Measurements from ENCODE around the gene KMT2B. TPM values are rescaled to one million over a fixed set of nuclear protein-coding genes. Genes with fewer than 3 reads are reported as not detected.

KMT2B gene
- total and polyA plus RNA-seq, 9 of the 15 experiments (the other 6 are each of a cell fraction or from before 2014, with no cell fraction given), result 0.63 to 43.9 (median 8.1) TPM

DNA sequence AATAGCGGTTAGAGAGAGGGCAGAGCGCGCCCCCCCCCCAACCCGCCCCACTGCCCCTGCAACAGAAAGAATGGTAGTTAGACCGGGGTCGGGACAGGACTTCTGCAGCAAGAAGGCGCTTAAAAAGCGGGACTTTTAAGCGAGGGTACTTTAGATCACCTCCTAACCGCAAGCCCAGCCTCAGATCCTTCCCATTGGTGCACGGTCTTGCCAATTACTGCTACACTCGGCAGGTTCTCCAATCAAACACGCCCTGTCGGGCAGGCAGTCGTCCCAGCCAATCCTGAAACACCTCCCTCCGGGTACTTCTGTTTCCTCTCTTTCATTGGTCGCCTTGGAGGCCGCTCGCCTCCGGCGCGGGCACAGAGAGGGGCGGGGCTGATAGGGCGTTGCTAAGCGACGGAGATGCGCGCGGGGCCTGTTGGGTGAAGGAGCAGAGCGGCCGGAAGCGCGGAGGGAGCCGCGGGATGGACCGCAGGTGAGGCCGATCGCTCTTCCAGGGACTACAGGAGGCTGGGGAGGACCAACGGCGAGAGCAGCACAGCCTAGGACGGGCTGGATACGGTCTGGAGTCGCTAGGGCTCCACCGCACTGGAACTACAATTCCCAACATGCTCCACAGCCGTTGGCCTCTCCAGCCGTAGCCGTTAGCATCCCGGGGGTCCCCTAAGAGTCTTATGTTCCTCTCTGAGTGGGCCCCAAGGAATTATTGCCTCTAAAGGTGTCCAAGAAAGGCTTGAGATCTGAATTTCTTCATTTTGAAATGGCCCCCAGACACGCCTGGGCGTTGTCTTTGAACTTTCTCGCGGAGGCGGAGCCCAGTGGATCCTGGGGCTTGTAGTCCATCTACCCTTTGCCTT, 40.2 kb downstream of the KMT2B start, which contains the start of gene PROSER3 (continued):
- TF ChIP-seq ETV6 (IDR thresholded peaks at IDR 0.05; ENCODE audit: borderline replicate concordance in 1 of 2, low read depth in 2 of 2, low read length in 1 of 2), result 0 out of 4 replicates have a peak, but pooled peaks of 1 of the 2 experiments have one; percentile 15
- no peak for TF ChIP-seq ETV6 (CRISPR knock-in tag; IDR thresholded peaks at IDR 0.05; ENCODE audit: borderline replicate concordance)
- peak; percentile 91 for TF ChIP-seq NR2C1 (IDR thresholded peaks at IDR 0.05)
- peak; percentile 93 for TF ChIP-seq NR2C1 (tag; IDR thresholded peaks at IDR 0.05)

DNA sequence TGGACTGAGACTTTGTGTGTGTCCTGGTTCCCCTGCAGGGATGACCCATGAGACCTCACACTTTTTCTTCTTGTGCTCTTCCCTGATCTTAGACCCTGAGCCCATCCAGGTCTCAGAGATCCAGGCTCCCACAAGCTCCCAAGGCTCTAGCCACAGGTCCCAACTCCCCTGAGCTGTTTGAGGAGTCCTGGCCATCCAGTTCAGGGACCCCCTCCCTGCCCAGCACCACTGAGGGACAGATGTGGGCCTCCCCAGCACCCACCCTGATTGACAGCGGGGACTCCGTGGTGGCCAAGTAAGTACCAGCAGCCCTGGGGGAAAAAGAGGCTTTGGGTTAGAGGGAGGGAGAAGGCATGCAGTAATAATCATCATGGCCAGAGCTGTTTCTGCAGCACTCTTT, 41.9 kb downstream of the KMT2B start:
- 81% methylated on average over 2 of the region's 2 CpGs for WGBS (ENCODE audit: insufficient coverage, low coverage, missing lambda C conversion rate)
- TF ChIP-seq, protein P1, sequence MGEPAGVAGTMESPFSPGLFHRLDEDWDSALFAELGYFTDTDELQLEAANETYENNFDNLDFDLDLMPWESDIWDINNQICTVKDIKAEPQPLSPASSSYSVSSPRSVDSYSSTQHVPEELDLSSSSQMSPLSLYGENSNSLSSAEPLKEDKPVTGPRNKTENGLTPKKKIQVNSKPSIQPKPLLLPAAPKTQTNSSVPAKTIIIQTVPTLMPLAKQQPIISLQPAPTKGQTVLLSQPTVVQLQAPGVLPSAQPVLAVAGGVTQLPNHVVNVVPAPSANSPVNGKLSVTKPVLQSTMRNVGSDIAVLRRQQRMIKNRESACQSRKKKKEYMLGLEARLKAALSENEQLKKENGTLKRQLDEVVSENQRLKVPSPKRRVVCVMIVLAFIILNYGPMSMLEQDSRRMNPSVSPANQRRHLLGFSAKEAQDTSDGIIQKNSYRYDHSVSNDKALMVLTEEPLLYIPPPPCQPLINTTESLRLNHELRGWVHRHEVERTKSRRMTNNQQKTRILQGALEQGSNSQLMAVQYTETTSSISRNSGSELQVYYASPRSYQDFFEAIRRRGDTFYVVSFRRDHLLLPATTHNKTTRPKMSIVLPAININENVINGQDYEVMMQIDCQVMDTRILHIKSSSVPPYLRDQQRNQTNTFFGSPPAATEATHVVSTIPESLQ (CRISPR knock-in tag; IDR thresholded peaks at IDR 0.05), result no peak
- TF ChIP-seq, protein P2, sequence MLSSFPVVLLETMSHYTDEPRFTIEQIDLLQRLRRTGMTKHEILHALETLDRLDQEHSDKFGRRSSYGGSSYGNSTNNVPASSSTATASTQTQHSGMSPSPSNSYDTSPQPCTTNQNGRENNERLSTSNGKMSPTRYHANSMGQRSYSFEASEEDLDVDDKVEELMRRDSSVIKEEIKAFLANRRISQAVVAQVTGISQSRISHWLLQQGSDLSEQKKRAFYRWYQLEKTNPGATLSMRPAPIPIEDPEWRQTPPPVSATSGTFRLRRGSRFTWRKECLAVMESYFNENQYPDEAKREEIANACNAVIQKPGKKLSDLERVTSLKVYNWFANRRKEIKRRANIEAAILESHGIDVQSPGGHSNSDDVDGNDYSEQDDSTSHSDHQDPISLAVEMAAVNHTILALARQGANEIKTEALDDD (IDR thresholded peaks at IDR 0.05), result no peak
- TF ChIP-seq, protein P3, sequence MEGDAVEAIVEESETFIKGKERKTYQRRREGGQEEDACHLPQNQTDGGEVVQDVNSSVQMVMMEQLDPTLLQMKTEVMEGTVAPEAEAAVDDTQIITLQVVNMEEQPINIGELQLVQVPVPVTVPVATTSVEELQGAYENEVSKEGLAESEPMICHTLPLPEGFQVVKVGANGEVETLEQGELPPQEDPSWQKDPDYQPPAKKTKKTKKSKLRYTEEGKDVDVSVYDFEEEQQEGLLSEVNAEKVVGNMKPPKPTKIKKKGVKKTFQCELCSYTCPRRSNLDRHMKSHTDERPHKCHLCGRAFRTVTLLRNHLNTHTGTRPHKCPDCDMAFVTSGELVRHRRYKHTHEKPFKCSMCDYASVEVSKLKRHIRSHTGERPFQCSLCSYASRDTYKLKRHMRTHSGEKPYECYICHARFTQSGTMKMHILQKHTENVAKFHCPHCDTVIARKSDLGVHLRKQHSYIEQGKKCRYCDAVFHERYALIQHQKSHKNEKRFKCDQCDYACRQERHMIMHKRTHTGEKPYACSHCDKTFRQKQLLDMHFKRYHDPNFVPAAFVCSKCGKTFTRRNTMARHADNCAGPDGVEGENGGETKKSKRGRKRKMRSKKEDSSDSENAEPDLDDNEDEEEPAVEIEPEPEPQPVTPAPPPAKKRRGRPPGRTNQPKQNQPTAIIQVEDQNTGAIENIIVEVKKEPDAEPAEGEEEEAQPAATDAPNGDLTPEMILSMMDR (IDR thresholded peaks at IDR 0.05 in 2 of 3, conservative IDR thresholded peaks at IDR 0.05 in 1 of 3; ENCODE audit: insufficient read depth in 2 of 3, low read depth in 1 of 3, low read length in 3 of 3), result no peak
- TF ChIP-seq CBFA2T2 (conservative IDR thresholded peaks at IDR 0.05) (no peak), XRCC3 (IDR thresholded peaks at IDR 0.05) (no peak), NUFIP1 (IDR thresholded peaks at IDR 0.05; ENCODE audit: partially characterized antibody) (no peak), JUND (IDR thresholded peaks at IDR 0.05; ENCODE audit: borderline replicate concordance, low read depth, low read length) (no peak), JUND (tag; IDR thresholded peaks at IDR 0.05; ENCODE audit: borderline replicate concordance, low read depth, low read length) (no peak)
- TF ChIP-seq, protein P4, sequence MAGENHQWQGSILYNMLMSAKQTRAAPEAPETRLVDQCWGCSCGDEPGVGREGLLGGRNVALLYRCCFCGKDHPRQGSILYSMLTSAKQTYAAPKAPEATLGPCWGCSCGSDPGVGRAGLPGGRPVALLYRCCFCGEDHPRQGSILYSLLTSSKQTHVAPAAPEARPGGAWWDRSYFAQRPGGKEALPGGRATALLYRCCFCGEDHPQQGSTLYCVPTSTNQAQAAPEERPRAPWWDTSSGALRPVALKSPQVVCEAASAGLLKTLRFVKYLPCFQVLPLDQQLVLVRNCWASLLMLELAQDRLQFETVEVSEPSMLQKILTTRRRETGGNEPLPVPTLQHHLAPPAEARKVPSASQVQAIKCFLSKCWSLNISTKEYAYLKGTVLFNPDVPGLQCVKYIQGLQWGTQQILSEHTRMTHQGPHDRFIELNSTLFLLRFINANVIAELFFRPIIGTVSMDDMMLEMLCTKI (IDR thresholded peaks at IDR 0.05; ENCODE audit: partially characterized antibody), result no peak

More for the DNA sequence above, 41.9 kb downstream of the KMT2B start:
- Histone ChIP-seq H3K9me3 (replicated peaks; ENCODE audit: control insufficient read depth, insufficient read depth, low read depth, low read length) (no peaks in the 10 kb centered on the region; the same call in 1 of the 2 replicates), H3K4me1 (replicated peaks in 1 of 2; ENCODE audit: control insufficient read depth in 2 of 2, insufficient read depth in 2 of 2, low read length in 2 of 2) (peaks cover 13 to 32% of the 10 kb centered on the region in 2 experiments), H3K27ac (ENCODE audit: extremely low read depth, low read depth, low read length) (no peak overlapping the region), H4K20me1 (replicated peaks; ENCODE audit: control insufficient read depth, insufficient read depth, low read length) (no peaks in the 10 kb centered on the region; the same call in 1 of the 2 replicates), H3K4me3 (no peak overlapping the region), H3K36me3 (ENCODE audit: control insufficient read depth, insufficient read depth, low read length) (peaks cover 30% of the 10 kb centered on the region; the same call in 2 of the 3 replicates), H2AFZ (ENCODE audit: low read depth, low read length) (no peak overlapping the region), H3K27me3 (ENCODE audit: control insufficient read depth in 2 of 2, insufficient read depth in 2 of 2, low read length in 2 of 2) (no peaks in the 10 kb centered on the region), H3K9me1 (ENCODE audit: control insufficient read depth, insufficient read depth, low read length) (no peaks in the 10 kb centered on the region), H3K79me2 (ENCODE audit: control insufficient read depth, insufficient read depth, low read length) (peaks cover 17% of the 10 kb centered on the region), H3K9ac (ENCODE audit: insufficient read depth in 1 of 2, low read depth in 2 of 2, low read length in 2 of 2) (peak overlapping the region in 1 of 2 experiments; percentile 79; a peak in 2 of 4 replicates), H3K4me2 (ENCODE audit: insufficient read depth, low read length) (peak overlapping the region; percentile 85; the same call in 1 of the 2 replicates)
- ChIA-PET CTCF (ENCODE audit: low intra/inter-chr PET ratio) (no interaction called here), POLR2A (interaction anchor here (2.0 kb wide), 1 partner anchor 13 kb away, joined by 9 read pairs; no protein-coding TSS in a partner anchor)
- in situ Hi-C loops (cut with MboI), result no loop called here
- ATAC-seq, result no peak
- no peak for FAIRE-seq
- no TSS peak for BruUV-seq (replicated peaks)
- intact Hi-C loops (cut with micrococcal nuclease), result no loop called here
- no peak for DNase-seq (ENCODE audit: extremely low read depth in 1 of 4, low spot score in 3 of 4)

Data from K562 (cell line).